ENCODE results near the gene PRKN. TPM values are rescaled to one million over a fixed set of nuclear protein-coding genes. Genes with fewer than 3 reads are reported as not detected.

The PRKN gene
- total RNA-seq, 2 donors from 2014 or later, result 6.7 to 8.2 TPM

- ATAC-seq (no peak), DNase-seq (no peak)
- intact Hi-C loops (cut with DNase I), result no loop called here
- TF ChIP-seq POLR2A (IDR thresholded peaks at IDR 0.05), result no peak
- TF ChIP-seq, protein P1, sequence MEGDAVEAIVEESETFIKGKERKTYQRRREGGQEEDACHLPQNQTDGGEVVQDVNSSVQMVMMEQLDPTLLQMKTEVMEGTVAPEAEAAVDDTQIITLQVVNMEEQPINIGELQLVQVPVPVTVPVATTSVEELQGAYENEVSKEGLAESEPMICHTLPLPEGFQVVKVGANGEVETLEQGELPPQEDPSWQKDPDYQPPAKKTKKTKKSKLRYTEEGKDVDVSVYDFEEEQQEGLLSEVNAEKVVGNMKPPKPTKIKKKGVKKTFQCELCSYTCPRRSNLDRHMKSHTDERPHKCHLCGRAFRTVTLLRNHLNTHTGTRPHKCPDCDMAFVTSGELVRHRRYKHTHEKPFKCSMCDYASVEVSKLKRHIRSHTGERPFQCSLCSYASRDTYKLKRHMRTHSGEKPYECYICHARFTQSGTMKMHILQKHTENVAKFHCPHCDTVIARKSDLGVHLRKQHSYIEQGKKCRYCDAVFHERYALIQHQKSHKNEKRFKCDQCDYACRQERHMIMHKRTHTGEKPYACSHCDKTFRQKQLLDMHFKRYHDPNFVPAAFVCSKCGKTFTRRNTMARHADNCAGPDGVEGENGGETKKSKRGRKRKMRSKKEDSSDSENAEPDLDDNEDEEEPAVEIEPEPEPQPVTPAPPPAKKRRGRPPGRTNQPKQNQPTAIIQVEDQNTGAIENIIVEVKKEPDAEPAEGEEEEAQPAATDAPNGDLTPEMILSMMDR (IDR thresholded peaks at IDR 0.05), result no peak
- Histone ChIP-seq H3K27me3 (no peaks in the 10 kb centered on the region), H3K4me1 (no peaks in the 10 kb centered on the region), H3K4me3 (no peak overlapping the region), H3K9me3 (no peaks in the 10 kb centered on the region), H3K36me3 (replicated peaks in 1 of 2; ENCODE audit: insufficient read depth in 1 of 2, low read depth in 2 of 2) (no peaks in the 10 kb centered on the region), H3K27ac (no peak overlapping the region)
- 62 to 66% methylated on average over 15 of the region's 15 CpGs for WGBS, 2 donors
These were observed 845.3 kb downstream of the PRKN start for GRCh38 chr6:161882196-161882765.

DNA sequence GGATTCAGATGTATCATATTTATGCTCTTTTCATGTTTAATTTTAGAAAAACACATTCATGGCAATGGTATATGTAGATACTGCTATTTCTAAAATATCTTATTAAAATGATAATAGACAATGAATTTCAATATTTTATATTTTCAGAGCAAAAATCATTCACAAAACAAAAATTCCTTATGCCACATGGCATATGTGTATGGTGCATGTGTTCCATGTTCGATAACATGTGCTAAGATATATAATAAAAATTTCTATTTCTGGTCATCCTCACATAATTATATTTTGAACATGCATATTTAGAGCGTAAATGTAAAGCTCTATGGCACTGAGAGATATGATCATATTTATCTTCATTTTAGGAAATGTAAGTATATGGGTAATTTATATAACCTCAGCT is 847.5 kb downstream of the PRKN start:
- no peak for DNase-seq
- Histone ChIP-seq H3K4me3 (no peak overlapping the region), H3K27me3 (no peaks in the 10 kb centered on the region), H3K9me3 (no peaks in the 10 kb centered on the region), H3K27ac (no peak overlapping the region), H3K4me1 (no peaks in the 10 kb centered on the region), H3K36me3 (replicated peaks in 1 of 2; ENCODE audit: insufficient read depth in 1 of 2, low read depth in 2 of 2) (no peaks in the 10 kb centered on the region)
- intact Hi-C loops (cut with DNase I), result no loop called here
- no peak for ATAC-seq
- TF ChIP-seq POLR2A (IDR thresholded peaks at IDR 0.05), result no peak
- TF ChIP-seq, protein P1 (IDR thresholded peaks at IDR 0.05), result no peak
- 95 to 98% methylated on average over 2 of the region's 2 CpGs for WGBS, 2 donors

GRCh38 chr6:161876231-161876630 is 851.3 kb downstream of the PRKN start:
- Histone ChIP-seq H3K9me3 (peaks cover 0 to 7% (median 0%) of the 10 kb centered on the region in 3 donors), H3K27ac (no peak overlapping the region), H3K36me3 (replicated peaks in 1 of 2; ENCODE audit: insufficient read depth in 1 of 2, low read depth in 2 of 2) (no peaks in the 10 kb centered on the region), H3K4me3 (no peak overlapping the region), H3K4me1 (no peaks in the 10 kb centered on the region), H3K27me3 (no peaks in the 10 kb centered on the region)
- 90 to 93% methylated on average over 8 of the region's 8 CpGs for WGBS, 2 donors
- no peak for ATAC-seq
- intact Hi-C loops (cut with DNase I), result no loop called here
- TF ChIP-seq, protein P1 (IDR thresholded peaks at IDR 0.05), result no peak
- no peak for TF ChIP-seq POLR2A (IDR thresholded peaks at IDR 0.05)
- no peak for DNase-seq

- TF ChIP-seq, protein P1 (IDR thresholded peaks at IDR 0.05), result peak in 4 of 7 experiments; percentile 12 to 26 (median 18)
- no peak for TF ChIP-seq POLR2A (IDR thresholded peaks at IDR 0.05)
- WGBS, 2 donors, result 26 to 30% methylated on average over 4 of the region's 4 CpGs
- Histone ChIP-seq H3K27me3 (no peaks in the 10 kb centered on the region), H3K4me1 (peaks cover 16% of the 10 kb centered on the region), H3K9me3 (peaks cover 0 to 7% (median 0%) of the 10 kb centered on the region in 3 donors), H3K36me3 (replicated peaks in 1 of 2; ENCODE audit: insufficient read depth in 1 of 2, low read depth in 2 of 2) (no peaks in the 10 kb centered on the region), H3K4me3 (no peak overlapping the region), H3K27ac (peak overlapping the region in 2 of 4 donors; percentile 36 to 44)
- DNase-seq, result peak in 1 of 4 donors; percentile 16
- ATAC-seq, result peak; percentile 73
- intact Hi-C loops (cut with DNase I), result no loop called here
These were observed 857.2 kb downstream of the PRKN start for GRCh38 chr6:161870236-161870901.
